ENCODE measurements around the gene SLC39A5.

SLC39A5 gene

GRCh38 chr12:56243731-56244181 lies 13.9 kb downstream of the SLC39A5 start:
- TF ChIP-seq CTCF (IDR thresholded peaks at IDR 0.05; ENCODE audit: borderline replicate concordance, insufficient read depth, low read depth, low read length) = no peak
- no peak overlapping the region for H3K4me3 ChIP-seq (ENCODE audit: low read depth, low read length)

- H3K4me3 ChIP-seq (ENCODE audit: low read depth, low read length) = no peak overlapping the region
- no peak for TF ChIP-seq CTCF (IDR thresholded peaks at IDR 0.05; ENCODE audit: borderline replicate concordance, insufficient read depth, low read depth, low read length)
Measured at GRCh38 chr12:56244494-56244893, 14.6 kb downstream of the SLC39A5 start.

GRCh38 chr12:56247923-56248322 lies 18.1 kb downstream of the SLC39A5 start:
- no peak for TF ChIP-seq CTCF (IDR thresholded peaks at IDR 0.05; ENCODE audit: borderline replicate concordance, insufficient read depth, low read depth, low read length)
- no peak overlapping the region for H3K4me3 ChIP-seq (ENCODE audit: low read depth, low read length)

GRCh38 chr12:56248711-56249110 lies 18.9 kb downstream of the SLC39A5 start:
- TF ChIP-seq CTCF (IDR thresholded peaks at IDR 0.05; ENCODE audit: borderline replicate concordance, insufficient read depth, low read depth, low read length) = no peak
- no peak overlapping the region for H3K4me3 ChIP-seq (ENCODE audit: low read depth, low read length)

GRCh38 chr12:56252649-56253048 lies 22.8 kb downstream of the SLC39A5 start:
- no peak overlapping the region for H3K4me3 ChIP-seq (ENCODE audit: low read depth, low read length)
- no peak for TF ChIP-seq CTCF (IDR thresholded peaks at IDR 0.05; ENCODE audit: borderline replicate concordance, insufficient read depth, low read depth, low read length)

- no peak for TF ChIP-seq CTCF (IDR thresholded peaks at IDR 0.05; ENCODE audit: borderline replicate concordance, insufficient read depth, low read depth, low read length)
- no peak overlapping the region for H3K4me3 ChIP-seq (ENCODE audit: low read depth, low read length)
Measured at GRCh38 chr12:56253091-56253490, 23.2 kb downstream of the SLC39A5 start.

GRCh38 chr12:56255671-56256070 lies 25.8 kb downstream of the SLC39A5 start:
- no peak overlapping the region for H3K4me3 ChIP-seq (ENCODE audit: low read depth, low read length)
- no peak for TF ChIP-seq CTCF (IDR thresholded peaks at IDR 0.05; ENCODE audit: borderline replicate concordance, insufficient read depth, low read depth, low read length)

All from GM12875 (cell line).